Neutrophil (primary cell): ENCODE results near the gene GPRC5B.

ENCODE experiments used
- H3K27ac ChIP-seq: fragments of 200-600 bp; sonication (generic); 2 replicates; pipeline ENCODE4 v1.5.1; 2016; ENCODE audit warnings: mild to moderate bottlenecking, moderate library complexity
- H3K27me3 ChIP-seq: fragments of 200-600 bp; sonication (generic); 2 replicates; pipeline ENCODE4 v1.6.0; 2016; ENCODE audit warnings: mild to moderate bottlenecking
- H3K36me3 ChIP-seq: fragments of 200-600 bp; sonication (generic); 2 replicates; pipeline ENCODE4 v1.5.1; 2017
- H3K4me1 ChIP-seq, 2 experiments: fragments of 200-600 bp in 1 of 2; sonication (generic) in 1 of 2; 1 replicate in 1 of 2; 2 replicates in 1 of 2; pipeline versions ENCODE4 v1.5.1 to v1.6.1; 2013 to 2016; ENCODE audit warnings: low read depth in 1 of 2, low read length in 1 of 2, mild to moderate bottlenecking in 1 of 2, moderate library complexity in 1 of 2; ENCODE audit not compliant: control insufficient read depth in 1 of 2, insufficient read depth in 1 of 2
- H3K4me3 ChIP-seq, 2 experiments: fragments of 200-600 bp in 1 of 2; sonication (generic) in 1 of 2; 1 replicate in 1 of 2; 2 replicates in 1 of 2; pipeline ENCODE4 v1.5.1; 2013 to 2016; ENCODE audit warnings: low read depth in 1 of 2, low read length in 1 of 2, mild to moderate bottlenecking in 1 of 2, moderate library complexity in 1 of 2
- H3K9me3 ChIP-seq: fragments of 200-600 bp; sonication (generic); 2 replicates; pipeline ENCODE4 v1.5.1; 2016
- TF ChIP-seq, protein P1 (sequence below): fragments of 200-600 bp; sonication (generic); IDR thresholded peaks from 2 replicates; pipeline ENCODE4 v1.5.1; 2016; ENCODE audit warnings: antibody characterized with exemption

The GPRC5B gene

DNA sequence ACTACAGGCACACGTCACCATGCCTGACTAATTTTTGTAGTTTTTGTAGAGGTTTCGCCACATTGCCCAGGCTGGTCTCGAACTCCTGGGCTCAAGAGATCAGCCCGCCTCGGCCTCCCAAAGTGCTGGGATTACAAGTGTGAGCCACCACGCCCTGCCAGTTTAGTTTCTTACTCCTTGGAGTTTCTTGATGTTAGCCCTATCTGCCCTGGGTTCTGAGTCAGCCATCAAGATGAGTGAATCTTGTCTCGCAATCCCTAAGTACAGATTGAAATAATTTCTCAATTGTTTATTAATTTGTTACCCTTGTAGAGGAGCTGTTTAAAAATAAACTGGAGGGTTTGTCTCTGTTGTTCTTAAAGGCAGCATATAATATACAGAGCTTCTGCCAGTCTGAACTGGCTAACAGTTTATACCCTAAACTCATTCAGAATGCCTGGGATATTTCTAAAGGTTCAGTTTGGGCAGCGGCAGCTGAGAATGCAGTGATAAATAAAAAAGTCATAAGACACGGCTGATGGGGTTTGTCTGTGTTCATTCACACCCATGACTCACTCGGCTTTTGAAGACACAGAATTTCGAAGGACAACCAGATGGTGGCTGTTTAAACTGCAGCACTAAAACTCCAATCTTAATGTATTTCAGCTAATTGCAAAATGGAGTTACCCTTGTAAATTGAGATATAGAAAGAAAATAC is 39.6 kb downstream of the GPRC5B start:
- TF ChIP-seq, protein P1, sequence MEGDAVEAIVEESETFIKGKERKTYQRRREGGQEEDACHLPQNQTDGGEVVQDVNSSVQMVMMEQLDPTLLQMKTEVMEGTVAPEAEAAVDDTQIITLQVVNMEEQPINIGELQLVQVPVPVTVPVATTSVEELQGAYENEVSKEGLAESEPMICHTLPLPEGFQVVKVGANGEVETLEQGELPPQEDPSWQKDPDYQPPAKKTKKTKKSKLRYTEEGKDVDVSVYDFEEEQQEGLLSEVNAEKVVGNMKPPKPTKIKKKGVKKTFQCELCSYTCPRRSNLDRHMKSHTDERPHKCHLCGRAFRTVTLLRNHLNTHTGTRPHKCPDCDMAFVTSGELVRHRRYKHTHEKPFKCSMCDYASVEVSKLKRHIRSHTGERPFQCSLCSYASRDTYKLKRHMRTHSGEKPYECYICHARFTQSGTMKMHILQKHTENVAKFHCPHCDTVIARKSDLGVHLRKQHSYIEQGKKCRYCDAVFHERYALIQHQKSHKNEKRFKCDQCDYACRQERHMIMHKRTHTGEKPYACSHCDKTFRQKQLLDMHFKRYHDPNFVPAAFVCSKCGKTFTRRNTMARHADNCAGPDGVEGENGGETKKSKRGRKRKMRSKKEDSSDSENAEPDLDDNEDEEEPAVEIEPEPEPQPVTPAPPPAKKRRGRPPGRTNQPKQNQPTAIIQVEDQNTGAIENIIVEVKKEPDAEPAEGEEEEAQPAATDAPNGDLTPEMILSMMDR, result no peak
- Histone ChIP-seq H3K36me3 (no peaks in the 10 kb centered on the region), H3K4me1 (no peaks in the 10 kb centered on the region), H3K27me3 (no peaks in the 10 kb centered on the region), H3K27ac (no peak overlapping the region), H3K9me3 (no peaks in the 10 kb centered on the region), H3K4me3 (no peak overlapping the region)

DNA sequence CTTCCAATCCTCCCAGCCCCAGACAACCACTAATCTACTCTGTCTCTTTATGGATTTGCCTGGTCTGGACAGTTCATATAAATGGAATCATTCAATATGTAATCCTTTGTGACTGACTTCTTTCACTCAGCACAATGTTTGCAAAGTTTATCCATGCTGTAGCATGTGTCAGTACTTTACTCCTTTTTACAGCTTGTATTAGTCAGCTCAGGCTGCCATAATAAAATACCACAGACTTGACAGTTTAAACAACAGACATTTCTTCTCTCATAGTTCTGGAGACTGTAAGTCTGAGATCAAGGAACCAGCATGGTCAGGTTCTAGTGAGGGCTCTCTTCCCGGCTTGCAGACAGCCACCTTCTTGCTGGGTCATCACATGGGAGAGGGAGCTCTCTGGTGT is 41.3 kb downstream of the GPRC5B start:
- H3K27ac ChIP-seq, result no peak overlapping the region
- no peaks in the 10 kb centered on the region for H3K27me3 ChIP-seq
- no peaks in the 10 kb centered on the region for H3K36me3 ChIP-seq
- TF ChIP-seq, protein P1, result no peak
- H3K9me3 ChIP-seq, result no peaks in the 10 kb centered on the region
- H3K4me3 ChIP-seq, result no peak overlapping the region
- no peaks in the 10 kb centered on the region for H3K4me1 ChIP-seq

DNA sequence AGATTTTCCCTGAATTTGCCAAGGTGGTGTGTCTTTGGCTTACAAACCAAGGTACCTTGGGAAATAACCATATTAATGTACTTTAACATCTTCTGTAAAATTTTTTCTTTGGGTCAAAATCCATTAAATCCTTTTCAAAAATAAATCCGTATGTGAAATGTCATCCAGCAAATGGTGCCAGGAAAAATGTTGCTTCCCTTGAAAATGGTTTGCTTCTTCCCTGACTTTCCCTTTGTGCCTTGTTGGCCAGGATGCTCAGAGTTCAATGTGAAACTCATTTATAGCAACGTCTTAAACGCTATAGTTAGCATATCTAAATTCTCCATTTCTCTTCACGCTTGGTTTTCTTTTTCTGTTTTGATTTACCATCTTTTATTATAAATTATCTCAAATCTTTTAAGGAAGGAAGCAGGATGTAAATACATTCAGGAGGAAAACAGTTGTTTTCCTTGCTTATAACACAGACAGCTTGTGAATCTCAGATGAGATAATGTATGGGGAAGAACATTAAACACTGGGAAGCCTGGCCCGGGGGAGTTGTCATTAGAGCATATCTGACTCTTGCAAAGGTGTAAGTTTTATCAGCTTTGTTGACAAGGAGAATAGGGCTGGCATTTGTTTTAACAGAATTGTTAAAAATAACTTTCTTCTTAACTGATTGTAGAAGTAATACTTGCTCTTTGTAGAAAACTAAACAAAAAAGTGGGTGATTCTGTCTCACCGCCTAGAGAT is 42.1 kb downstream of the GPRC5B start:
- H3K27ac ChIP-seq, result no peak overlapping the region
- H3K27me3 ChIP-seq, result no peaks in the 10 kb centered on the region
- TF ChIP-seq, protein P1, result no peak
- no peak overlapping the region for H3K4me3 ChIP-seq
- no peaks in the 10 kb centered on the region for H3K9me3 ChIP-seq
- H3K4me1 ChIP-seq, result no peaks in the 10 kb centered on the region
- no peaks in the 10 kb centered on the region for H3K36me3 ChIP-seq

DNA sequence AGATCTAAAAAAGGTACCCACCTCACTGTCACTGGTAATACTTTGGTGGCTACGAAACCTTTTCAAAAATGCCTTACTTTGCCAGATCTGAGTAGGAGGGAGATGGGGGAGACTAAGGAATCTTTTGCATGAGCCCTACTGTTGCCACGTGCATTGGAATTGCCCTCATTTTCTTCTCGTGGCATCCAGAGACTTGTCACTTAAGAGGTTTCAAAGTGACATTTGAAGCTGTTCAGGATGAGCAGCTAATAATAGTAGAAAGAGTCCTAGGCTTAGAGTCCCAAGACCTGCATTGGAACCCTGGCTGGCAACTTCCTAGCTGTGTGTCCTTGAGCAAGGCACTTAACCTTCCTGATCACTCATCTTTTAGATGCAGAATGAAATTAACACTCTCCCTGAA is 43.5 kb downstream of the GPRC5B start:
- H3K36me3 ChIP-seq, result no peaks in the 10 kb centered on the region
- no peaks in the 10 kb centered on the region for H3K27me3 ChIP-seq
- H3K4me3 ChIP-seq, result no peak overlapping the region
- no peaks in the 10 kb centered on the region for H3K9me3 ChIP-seq
- no peaks in the 10 kb centered on the region for H3K4me1 ChIP-seq
- H3K27ac ChIP-seq, result no peak overlapping the region
- TF ChIP-seq, protein P1, result no peak

DNA sequence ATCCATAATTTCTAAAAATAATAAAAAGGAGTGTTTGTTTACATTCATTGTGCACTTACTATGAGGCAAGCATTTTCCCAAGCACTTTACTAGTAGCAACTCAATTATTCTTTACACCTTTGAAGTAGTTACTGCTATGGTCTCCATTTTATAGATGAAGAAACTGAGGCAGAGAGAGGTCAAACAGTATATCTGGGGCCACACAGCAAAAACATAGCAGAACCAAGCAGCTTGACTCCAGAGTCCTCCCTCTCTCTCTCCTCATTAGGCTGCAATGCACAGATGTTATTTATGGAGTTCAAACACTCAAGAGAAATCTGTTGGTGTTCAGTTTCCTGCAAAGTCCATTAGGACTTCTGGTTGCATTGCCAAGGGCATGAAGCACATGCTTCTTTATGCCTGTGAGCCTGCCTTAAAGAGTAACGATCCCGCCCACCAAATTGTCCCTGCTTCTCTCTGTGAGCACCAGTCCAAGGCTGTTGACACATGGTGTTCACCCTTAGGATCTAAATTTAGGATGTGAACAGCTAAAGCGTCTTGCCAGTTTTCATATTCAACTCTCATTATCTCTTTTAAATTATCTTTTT is 44.0 kb downstream of the GPRC5B start:
- TF ChIP-seq, protein P1, result no peak
- no peaks in the 10 kb centered on the region for H3K36me3 ChIP-seq
- H3K27me3 ChIP-seq, result no peaks in the 10 kb centered on the region
- H3K4me3 ChIP-seq, result no peak overlapping the region
- no peaks in the 10 kb centered on the region for H3K4me1 ChIP-seq
- no peak overlapping the region for H3K27ac ChIP-seq
- no peaks in the 10 kb centered on the region for H3K9me3 ChIP-seq
